NK-92 (cell line): ENCODE results near the gene SYNE3.

ENCODE experiments used
- DNase-seq: peaks from one replicate; lab custom pipeline; 2025; ENCODE audit not compliant: unreplicated experiment; lab: John Stamatoyannopoulos, UW

SYNE3 gene

GRCh38 chr14:95490138-95490509, 26.3 kb downstream of the SYNE3 start:
- no peak for DNase-seq

GRCh38 chr14:95489214-95490137, 27.0 kb downstream of the SYNE3 start:
- DNase-seq = no peak

- DNase-seq = no peak
Observed at GRCh38 chr14:95488376-95489213, 27.9 kb downstream of the SYNE3 start.

- DNase-seq = no peak
Observed at GRCh38 chr14:95487669-95488084, 28.8 kb downstream of the SYNE3 start.

GRCh38 chr14:95486875-95487668, 29.4 kb downstream of the SYNE3 start:
- DNase-seq = no peak

- DNase-seq = no peak
Observed at GRCh38 chr14:95485222-95485819, 31.1 kb downstream of the SYNE3 start.

GRCh38 chr14:95484296-95484695, 32.2 kb downstream of the SYNE3 start:
- DNase-seq = no peak

- no peak for DNase-seq
Observed at GRCh38 chr14:95483309-95484165, 32.9 kb downstream of the SYNE3 start.

- no peak for DNase-seq
Observed at GRCh38 chr14:95482627-95483308, 33.7 kb downstream of the SYNE3 start.

GRCh38 chr14:95481391-95482022, 34.9 kb downstream of the SYNE3 start:
- DNase-seq = no peak

GRCh38 chr14:95480887-95481226, 35.6 kb downstream of the SYNE3 start:
- DNase-seq = no peak

GRCh38 chr14:95480109-95480886, 36.2 kb downstream of the SYNE3 start:
- DNase-seq = no peak

- DNase-seq = no peak
Observed at GRCh38 chr14:95479494-95479893, 37.0 kb downstream of the SYNE3 start.

GRCh38 chr14:95478818-95479217, 37.6 kb downstream of the SYNE3 start:
- no peak for DNase-seq

GRCh38 chr14:95478309-95478708, 38.1 kb downstream of the SYNE3 start:
- DNase-seq = no peak

- DNase-seq = no peak
Observed at GRCh38 chr14:95477411-95478269, 38.8 kb downstream of the SYNE3 start.

GRCh38 chr14:95476747-95477146, 39.7 kb downstream of the SYNE3 start:
- DNase-seq = no peak
